ENCODE data around the gene ITGB3. TPM values are rescaled to one million over a fixed set of nuclear protein-coding genes. Genes with fewer than 3 reads are reported as not detected.

ITGB3 gene
- total and polyA plus RNA-seq, 10 of the 15 experiments (the other 5 are each of a cell fraction or from before 2014, with no cell fraction given) = 0.69 to 22.8 (median 13.6) TPM

- TF ChIP-seq RELB (IDR thresholded peaks at IDR 0.05; ENCODE audit: low read depth) (no peak), CHD4 (IDR thresholded peaks at IDR 0.05) (no peak), CREM (IDR thresholded peaks at IDR 0.05; ENCODE audit: low read depth) (peak; percentile 49; the same call in 1 of the 2 replicates), CUX1 (IDR thresholded peaks at IDR 0.05; ENCODE audit: insufficient replicate concordance, low read depth, low read length) (no peak), SUZ12 (IDR thresholded peaks at IDR 0.05; ENCODE audit: unreplicated experiment) (no peak), KDM1A (IDR thresholded peaks at IDR 0.05; ENCODE audit: borderline replicate concordance) (no peak), TAF1 (IDR thresholded peaks at IDR 0.05; ENCODE audit: borderline replicate concordance, low read depth, low read length) (no peak), CEBPB (IDR thresholded peaks at IDR 0.05; ENCODE audit: borderline replicate concordance in 1 of 2, low read depth in 2 of 2, low read length in 2 of 2) (no peak), BACH1 (IDR thresholded peaks at IDR 0.05; ENCODE audit: borderline replicate concordance) (no peak), RUNX3 (IDR thresholded peaks at IDR 0.05; ENCODE audit: low read length) (peak; percentile 76), ZNF274 (IDR thresholded peaks at IDR 0.05; ENCODE audit: insufficient read depth, insufficient read length) (no peak), EED (IDR thresholded peaks at IDR 0.05; ENCODE audit: low read depth) (no peak)
- TF ChIP-seq, protein P1, sequence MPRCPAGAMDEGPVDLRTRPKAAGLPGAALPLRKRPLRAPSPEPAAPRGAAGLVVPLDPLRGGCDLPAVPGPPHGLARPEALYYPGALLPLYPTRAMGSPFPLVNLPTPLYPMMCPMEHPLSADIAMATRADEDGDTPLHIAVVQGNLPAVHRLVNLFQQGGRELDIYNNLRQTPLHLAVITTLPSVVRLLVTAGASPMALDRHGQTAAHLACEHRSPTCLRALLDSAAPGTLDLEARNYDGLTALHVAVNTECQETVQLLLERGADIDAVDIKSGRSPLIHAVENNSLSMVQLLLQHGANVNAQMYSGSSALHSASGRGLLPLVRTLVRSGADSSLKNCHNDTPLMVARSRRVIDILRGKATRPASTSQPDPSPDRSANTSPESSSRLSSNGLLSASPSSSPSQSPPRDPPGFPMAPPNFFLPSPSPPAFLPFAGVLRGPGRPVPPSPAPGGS (IDR thresholded peaks at IDR 0.05; ENCODE audit: borderline replicate concordance, insufficient read depth, low read depth, low read length, poor library complexity, severe bottlenecking) = peak; percentile 32
- TF ChIP-seq, protein P2, sequence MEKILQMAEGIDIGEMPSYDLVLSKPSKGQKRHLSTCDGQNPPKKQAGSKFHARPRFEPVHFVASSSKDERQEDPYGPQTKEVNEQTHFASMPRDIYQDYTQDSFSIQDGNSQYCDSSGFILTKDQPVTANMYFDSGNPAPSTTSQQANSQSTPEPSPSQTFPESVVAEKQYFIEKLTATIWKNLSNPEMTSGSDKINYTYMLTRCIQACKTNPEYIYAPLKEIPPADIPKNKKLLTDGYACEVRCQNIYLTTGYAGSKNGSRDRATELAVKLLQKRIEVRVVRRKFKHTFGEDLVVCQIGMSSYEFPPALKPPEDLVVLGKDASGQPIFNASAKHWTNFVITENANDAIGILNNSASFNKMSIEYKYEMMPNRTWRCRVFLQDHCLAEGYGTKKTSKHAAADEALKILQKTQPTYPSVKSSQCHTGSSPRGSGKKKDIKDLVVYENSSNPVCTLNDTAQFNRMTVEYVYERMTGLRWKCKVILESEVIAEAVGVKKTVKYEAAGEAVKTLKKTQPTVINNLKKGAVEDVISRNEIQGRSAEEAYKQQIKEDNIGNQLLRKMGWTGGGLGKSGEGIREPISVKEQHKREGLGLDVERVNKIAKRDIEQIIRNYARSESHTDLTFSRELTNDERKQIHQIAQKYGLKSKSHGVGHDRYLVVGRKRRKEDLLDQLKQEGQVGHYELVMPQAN (conservative IDR thresholded peaks at IDR 0.05) = no peak; the same call in 1 of the 2 replicates
- TF ChIP-seq, protein P3, sequence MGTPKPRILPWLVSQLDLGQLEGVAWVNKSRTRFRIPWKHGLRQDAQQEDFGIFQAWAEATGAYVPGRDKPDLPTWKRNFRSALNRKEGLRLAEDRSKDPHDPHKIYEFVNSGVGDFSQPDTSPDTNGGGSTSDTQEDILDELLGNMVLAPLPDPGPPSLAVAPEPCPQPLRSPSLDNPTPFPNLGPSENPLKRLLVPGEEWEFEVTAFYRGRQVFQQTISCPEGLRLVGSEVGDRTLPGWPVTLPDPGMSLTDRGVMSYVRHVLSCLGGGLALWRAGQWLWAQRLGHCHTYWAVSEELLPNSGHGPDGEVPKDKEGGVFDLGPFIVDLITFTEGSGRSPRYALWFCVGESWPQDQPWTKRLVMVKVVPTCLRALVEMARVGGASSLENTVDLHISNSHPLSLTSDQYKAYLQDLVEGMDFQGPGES (IDR thresholded peaks at IDR 0.05) = no peak
- TF ChIP-seq, protein P4, sequence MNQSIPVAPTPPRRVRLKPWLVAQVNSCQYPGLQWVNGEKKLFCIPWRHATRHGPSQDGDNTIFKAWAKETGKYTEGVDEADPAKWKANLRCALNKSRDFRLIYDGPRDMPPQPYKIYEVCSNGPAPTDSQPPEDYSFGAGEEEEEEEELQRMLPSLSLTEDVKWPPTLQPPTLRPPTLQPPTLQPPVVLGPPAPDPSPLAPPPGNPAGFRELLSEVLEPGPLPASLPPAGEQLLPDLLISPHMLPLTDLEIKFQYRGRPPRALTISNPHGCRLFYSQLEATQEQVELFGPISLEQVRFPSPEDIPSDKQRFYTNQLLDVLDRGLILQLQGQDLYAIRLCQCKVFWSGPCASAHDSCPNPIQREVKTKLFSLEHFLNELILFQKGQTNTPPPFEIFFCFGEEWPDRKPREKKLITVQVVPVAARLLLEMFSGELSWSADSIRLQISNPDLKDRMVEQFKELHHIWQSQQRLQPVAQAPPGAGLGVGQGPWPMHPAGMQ (IDR thresholded peaks at IDR 0.05; ENCODE audit: borderline replicate concordance) = no peak
Measured at GRCh38 chr17:47204722-47205418, 48.8 kb upstream of the ITGB3 start (continued).
